Pons (tissue), 1 donor: ENCODE measurements around the gene FGD5.
"Not testable (repeated sequence)": the region's sequence is repeated elsewhere in the genome, so short reads cannot be mapped to it uniquely, and the experiment has no call there.

ENCODE experiments used
- DNase-seq: peaks from one replicate; pipeline ENCODE4 v3.0.0-alpha.2; 2016; ENCODE audit warnings: low spot score

Gene FGD5

DNA sequence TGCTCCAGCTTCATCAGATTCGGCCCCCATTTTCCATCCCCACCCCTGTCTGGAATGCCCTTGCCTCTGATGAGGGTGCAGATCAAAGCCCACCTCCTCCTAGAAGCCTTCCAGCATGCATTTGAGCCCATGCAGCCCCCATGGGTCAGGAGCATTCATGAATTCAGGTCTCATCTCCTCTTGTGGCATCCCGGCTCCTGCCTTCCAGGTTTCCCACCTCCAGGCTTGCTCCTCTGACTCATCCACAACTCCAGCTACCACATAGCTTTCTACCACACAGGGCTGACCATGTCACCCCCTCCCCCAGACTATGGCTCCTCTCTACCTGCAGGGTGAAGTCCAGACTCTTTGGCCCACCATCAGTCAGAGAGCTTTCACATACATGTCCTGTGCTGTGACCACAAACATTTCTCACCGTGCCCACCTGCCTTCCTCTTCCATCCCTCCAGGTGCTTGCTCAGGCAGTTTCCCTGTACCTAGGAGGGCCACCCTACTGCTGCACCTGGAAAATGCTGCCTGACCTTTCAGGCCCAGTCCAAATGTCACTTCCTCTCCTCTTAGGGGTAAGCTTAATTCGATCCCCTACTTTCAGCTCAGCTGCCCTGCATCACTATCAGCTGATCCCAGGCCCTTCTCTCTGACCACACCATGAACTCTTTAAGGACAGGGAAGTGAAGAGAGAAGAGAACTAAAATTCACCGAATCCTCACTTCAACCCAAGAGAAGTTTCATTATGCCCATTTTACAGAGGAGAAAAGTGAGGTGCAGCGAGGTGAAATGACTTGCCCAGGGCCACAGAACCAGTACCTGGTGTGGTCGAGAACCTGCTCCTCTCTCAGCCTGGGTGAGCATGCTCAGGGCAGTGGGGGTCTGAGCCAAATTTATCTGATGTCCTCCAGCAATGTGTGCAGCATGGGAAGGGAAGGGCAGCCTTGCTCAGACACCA, 13.7 kb upstream of the FGD5 start:
- no peak for DNase-seq

GRCh38 chr3:14805961-14806537, 12.7 kb upstream of the FGD5 start:
- no peak for DNase-seq

- DNase-seq = no peak
These were observed 12.0 kb upstream of the FGD5 start for GRCh38 chr3:14806641-14807263.

DNA sequence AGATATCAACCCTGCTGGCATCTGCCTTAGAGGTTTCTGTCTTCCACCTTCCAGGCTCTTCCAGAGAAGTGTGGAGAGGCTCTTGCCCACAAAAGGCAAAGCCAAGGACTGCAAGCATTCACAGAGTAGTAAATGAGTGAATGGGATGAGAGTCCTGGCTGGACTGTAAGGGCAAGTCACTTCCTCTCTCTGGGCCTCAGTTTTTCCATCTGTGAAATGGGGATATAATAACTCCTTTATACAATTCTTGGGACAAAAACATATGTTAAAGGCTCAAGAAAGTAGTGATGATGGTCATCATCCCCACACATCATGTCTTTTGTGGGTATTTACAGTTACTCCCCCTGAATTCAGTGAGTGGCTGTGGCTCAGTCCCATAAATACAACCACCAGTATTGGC, 10.7 kb upstream of the FGD5 start:
- no peak for DNase-seq

GRCh38 chr3:14808502-14809266, 10.1 kb upstream of the FGD5 start:
- DNase-seq = no peak

- not testable (repeated sequence) for DNase-seq
These were observed 9.2 kb upstream of the FGD5 start for GRCh38 chr3:14809611-14810010.

DNA sequence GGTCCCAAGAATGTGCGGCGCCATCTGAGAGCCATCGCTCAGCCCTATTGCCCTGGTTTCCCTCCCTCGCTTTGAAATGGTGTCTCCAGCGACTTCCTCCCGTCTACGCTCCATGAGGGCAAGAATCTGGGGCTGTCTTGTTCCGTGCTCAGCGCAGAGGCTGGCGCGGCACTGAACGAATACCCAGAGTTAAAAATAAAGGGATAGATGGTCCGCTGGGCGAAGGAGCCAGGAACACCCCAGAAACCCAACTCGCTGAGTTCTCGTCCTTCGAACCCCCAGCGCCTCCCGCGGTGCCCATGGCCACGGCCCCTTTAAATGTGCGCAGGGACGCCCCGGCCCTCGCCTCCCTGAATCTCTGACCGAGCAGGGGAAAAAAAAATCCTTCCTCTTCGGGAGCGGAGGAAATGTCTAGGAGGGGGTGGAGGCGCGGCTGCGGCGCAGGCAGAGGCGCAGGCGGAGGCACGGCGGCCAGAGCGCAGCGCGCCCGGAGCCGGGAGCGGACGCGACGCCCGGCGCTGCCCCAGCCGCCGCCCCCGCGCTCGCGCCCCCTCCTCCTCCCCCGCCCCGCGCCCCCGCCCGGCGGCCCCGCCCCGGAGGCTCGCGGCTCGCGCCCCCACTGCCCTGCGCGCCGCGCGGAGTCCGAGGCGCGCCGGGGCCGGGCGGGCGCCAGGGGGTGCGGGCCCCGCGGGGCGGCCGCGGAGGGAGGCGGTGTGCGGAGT, 8.5 kb upstream of the FGD5 start:
- DNase-seq = no peak

GRCh38 chr3:14810801-14811661, 7.7 kb upstream of the FGD5 start:
- no peak for DNase-seq

DNA sequence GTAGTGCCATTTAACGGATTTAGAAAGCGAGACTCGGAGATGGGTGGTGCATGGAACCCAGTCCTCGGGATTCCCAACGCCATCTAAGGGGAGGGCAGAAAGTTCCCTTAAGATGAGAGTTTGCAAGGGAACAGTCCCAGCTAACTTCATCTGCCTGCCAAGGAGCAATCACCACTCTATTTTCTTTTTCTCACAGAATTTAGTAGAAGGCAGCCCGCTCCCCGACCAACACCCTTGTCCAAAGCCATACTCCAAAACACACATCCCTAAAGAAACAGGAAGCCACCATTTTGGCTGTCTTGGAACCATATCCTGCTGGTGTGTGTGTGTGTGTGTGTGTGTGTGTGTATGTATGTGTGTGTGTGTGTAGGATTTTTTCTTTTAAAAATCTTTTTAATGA, 7.1 kb upstream of the FGD5 start:
- DNase-seq = no peak

DNA sequence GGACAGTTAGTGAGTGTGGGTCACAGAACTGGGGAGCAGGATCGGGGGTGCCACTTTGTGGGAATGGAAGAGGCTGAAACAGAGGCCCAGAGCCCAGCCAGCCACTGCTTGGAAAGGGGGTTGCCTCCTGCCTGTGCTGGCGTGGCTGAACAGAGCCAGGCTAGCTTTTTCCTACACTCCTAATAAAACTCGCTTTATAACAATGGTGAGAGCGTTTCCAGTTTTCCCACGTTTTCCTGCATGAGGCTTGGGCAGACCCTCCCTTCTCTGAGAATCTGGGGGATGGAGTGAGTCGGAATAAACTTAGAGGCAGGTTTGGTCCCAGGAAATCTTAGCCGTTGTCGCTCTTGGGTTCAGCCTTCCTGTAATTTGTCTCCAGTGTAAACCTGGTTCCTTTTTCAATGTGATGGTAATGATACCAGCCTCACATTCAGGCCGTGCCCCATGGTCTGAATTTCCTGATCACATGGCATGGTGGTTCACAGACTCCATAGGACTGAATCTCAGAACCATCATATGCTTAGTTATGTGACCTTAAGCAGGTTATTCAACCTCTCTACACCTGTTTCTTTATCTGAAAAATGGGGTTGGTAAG, 6.5 kb upstream of the FGD5 start:
- no peak for DNase-seq

GRCh38 chr3:14814411-14814871, 4.3 kb upstream of the FGD5 start:
- DNase-seq = no peak

GRCh38 chr3:14816359-14816758, 2.4 kb upstream of the FGD5 start:
- DNase-seq = no peak

- DNase-seq = no peak
These were observed 909 bp downstream of the FGD5 start for GRCh38 chr3:14819671-14820070.

DNA sequence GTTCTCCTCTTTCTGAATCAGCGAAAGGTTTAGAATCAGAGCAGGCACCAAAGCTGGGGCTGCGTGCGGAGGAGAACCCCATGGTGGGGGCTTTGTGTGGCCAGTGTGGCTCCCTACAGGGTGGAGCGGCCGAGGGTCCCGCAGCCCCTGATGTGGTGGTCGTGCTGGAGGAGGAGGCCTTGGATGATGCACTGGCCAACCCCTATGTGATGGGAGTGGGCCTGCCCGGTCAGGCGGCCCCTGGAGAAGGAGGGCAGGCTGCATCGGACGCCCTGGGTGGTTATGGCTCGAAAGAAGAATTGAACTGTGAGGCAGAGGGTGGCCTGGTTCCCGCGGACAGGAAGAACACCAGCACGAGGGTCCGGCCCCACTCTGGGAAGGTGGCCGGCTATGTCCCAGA, 1.4 kb downstream of the FGD5 start:
- DNase-seq = no peak

DNA sequence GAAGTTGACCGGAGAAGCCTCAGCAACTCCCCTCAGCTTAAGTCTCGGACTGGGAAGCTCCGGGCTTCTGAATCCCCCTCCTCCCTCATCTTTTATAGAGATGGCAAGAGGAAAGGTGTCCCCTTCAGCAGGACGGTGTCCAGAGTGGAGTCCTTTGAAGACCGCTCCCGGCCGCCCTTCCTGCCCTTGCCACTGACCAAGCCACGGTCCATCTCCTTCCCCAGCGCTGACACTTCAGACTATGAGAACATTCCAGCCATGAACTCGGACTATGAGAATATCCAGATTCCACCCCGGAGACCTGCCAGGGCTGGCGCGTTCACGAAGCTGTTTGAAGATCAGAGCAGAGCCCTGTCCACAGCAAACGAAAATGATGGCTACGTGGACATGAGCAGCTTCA, 2.4 kb downstream of the FGD5 start:
- no peak for DNase-seq

GRCh38 chr3:14822134-14822533, 3.4 kb downstream of the FGD5 start:
- DNase-seq = no peak

GRCh38 chr3:14822670-14823390, 4.1 kb downstream of the FGD5 start:
- DNase-seq = no peak

- DNase-seq = no peak
These were observed 4.6 kb downstream of the FGD5 start for GRCh38 chr3:14823393-14823792.

DNA sequence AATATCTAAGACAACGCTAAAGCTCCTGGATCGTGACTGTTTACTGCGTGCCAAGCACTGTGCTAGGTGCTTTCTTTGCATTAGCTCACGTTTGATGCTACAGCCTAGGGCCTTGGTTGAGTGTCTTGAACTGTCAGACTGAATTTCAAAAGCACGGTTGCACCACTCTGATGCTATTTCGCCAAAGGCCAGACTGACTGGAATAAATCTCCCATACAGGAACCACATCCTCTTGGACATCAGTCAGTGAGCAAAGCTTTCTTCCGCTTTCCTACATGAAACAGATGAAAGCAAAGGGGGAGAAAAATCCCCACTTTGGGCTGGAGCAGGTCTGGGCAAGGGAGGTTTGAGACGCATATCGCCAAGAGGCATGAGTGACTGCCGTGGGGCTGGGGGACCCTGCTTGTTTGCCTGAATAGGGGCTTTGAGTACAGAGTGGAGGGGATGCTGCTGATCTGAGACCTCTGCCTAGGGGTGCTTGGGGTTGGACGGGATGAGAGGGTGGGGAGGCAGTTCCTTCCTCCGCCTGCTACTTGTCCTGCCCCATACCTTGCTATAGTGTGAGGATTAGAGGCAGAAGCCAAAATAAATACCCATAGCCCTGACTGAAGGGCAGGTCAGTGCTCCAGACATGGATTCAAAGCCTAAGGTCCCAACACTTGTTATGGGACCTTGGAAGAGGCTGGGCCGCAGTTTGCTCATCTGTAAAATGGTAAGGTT, 5.3 kb downstream of the FGD5 start:
- no peak for DNase-seq
